ENCODE data around the gene IGF1R.

DNA sequence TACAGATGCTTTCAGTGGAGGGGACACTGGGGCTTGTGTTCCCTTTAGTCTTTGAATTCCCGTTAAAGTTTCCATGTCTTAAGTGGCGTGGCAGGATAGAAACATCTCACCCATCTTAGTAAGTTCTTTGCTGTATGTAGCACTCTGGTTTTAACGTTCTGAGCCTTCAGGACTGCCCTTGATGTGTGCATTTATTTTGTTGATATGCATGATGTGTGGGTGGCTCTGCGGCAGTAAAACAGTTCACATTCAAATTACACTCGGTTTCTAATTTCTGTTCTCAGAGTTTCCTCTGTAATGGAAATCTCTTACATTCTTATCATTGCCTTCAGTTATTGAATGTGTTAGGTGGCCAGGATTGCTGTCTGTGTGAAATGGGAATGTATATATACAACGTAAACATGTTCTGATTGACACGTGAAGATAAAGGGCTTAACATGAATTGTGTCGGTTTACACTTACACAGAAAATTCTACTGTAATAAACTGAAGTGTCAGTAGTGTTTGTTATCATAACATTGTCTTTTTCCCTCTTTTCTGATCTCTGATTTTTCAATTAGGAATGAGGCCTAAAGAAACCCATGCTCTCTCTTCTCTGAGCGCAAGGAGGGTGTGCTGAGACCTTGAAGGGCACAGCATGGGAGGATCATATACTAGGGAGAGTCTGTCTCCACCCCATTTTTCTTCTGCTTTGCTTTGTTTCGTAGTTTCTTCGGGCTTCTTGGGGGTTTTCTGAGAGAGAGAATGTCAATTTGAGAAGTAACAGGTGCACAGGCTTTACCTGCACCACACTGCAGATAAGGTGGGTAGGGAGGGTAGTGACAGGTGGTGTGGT lies 51.5 kb downstream of the IGF1R start:
- TF ChIP-seq CTCF (conservative IDR thresholded peaks at IDR 0.05) (no peak), EZH2 (IDR thresholded peaks at IDR 0.05; ENCODE audit: low read depth) (no peak)
